SK-N-SH (cell line): ENCODE measurements around the gene BSG. TPM values are rescaled to one million over a fixed set of nuclear protein-coding genes. Genes with fewer than 3 reads are reported as not detected.

ENCODE experiments used
- CTCF ChIA-PET: fragments of 300-600, 350-600 bp; formaldehyde crosslinking; extraction: SDS; loops from one replicate; lab custom pipeline; 2021; lab: Yijun Ruan, JAX
- POLR2A ChIA-PET: fragments of 350-600 bp; sonication (Branson Sonifier 250); formaldehyde crosslinking; extraction: SDS; loops from one replicate; lab custom pipeline; 2020; ENCODE audit warnings: antibody characterized with exemption, inconsistent platforms; lab: Yijun Ruan, JAX
- DNase-seq: peaks from one replicate; pipeline ENCODE4 v3.0.0; 2012
- H2AFZ ChIP-seq: fragments of 200-600 bp; sonication (generic); 2 replicates; pipeline ENCODE4 v1.8.1; 2016; ENCODE audit warnings: antibody characterized with exemption, mild to moderate bottlenecking, low read depth
- H3F3A ChIP-seq: fragments of 200-600 bp; sonication (generic); replicated peaks from 2 replicates; pipeline ENCODE3; 2016; ENCODE audit warnings: antibody characterized with exemption, mild to moderate bottlenecking; ENCODE audit not compliant: insufficient read depth
- H3K27ac ChIP-seq, 2 experiments: fragments of 200-500 bp in 1 of 2; fragments of 200-600 bp in 1 of 2; sonication (Bioruptor generic) in 1 of 2; sonication (generic), shearing (Covaris generic) in 1 of 2; 2 replicates each; pipeline versions ENCODE4 v1.5.1 to v1.6.1; 2014 to 2016; ENCODE audit warnings: low read depth in 2 of 2, inconsistent platforms in 1 of 2, low read length in 1 of 2, mild to moderate bottlenecking in 1 of 2, mixed read lengths in 1 of 2
- H3K27me3 ChIP-seq: fragments of 200-600 bp; sonication (generic), shearing (Covaris generic); 2 replicates; pipeline ENCODE4 v1.6.1; 2016; ENCODE audit warnings: mixed run types; ENCODE audit not compliant: insufficient read depth
- H3K36me3 ChIP-seq, 2 experiments: fragments of 200-500 bp in 1 of 2; fragments of 200-600 bp in 1 of 2; sonication (Bioruptor generic) in 1 of 2; sonication (generic) in 1 of 2; replicated peaks in 1 of 2; 2 replicates each; pipeline versions ENCODE3 to v1.5.1; 2014 to 2016; ENCODE audit warnings: low read length in 1 of 2, mild to moderate bottlenecking in 1 of 2; ENCODE audit not compliant: insufficient read depth in 2 of 2, control insufficient read depth in 1 of 2
- H3K4me1 ChIP-seq, 2 experiments: fragments of 200-500 bp in 1 of 2; fragments of 200-600 bp in 1 of 2; sonication (Bioruptor generic) in 1 of 2; sonication (generic), shearing (Covaris generic) in 1 of 2; 2 replicates each; pipeline versions ENCODE4 v1.5.1 to v1.6.1; 2014 to 2016; ENCODE audit warnings: low read depth in 1 of 2, low read length in 1 of 2, mixed run types in 1 of 2; ENCODE audit not compliant: insufficient read depth in 2 of 2, control insufficient read depth in 1 of 2
- H3K4me2 ChIP-seq: fragments of 200-600 bp; sonication (generic), shearing (Covaris generic); 2 replicates; pipeline ENCODE4 v1.6.1; 2017; ENCODE audit warnings: mixed run types
- H3K4me3 ChIP-seq, 2 experiments: fragments of 200-500 bp in 1 of 2; fragments of 200-600 bp in 1 of 2; sonication (Bioruptor generic) in 1 of 2; sonication (generic), shearing (Covaris generic) in 1 of 2; 2 replicates each; pipeline versions ENCODE4 v1.5.1 to v1.8.1; 2014 to 2016; ENCODE audit warnings: low read depth in 2 of 2, inconsistent platforms in 1 of 2, low read length in 1 of 2, mild to moderate bottlenecking in 1 of 2, mixed read lengths in 1 of 2, moderate library complexity in 1 of 2
- H3K79me2 ChIP-seq: fragments of 200-600 bp; sonication (generic); 2 replicates; pipeline ENCODE4 v1.8.1; 2017; ENCODE audit warnings: mild to moderate bottlenecking; ENCODE audit not compliant: insufficient read depth
- H3K9ac ChIP-seq: fragments of 200-600 bp; sonication (generic); 2 replicates; pipeline ENCODE4 v1.6.1; 2017; ENCODE audit warnings: mixed run types
- H3K9me2 ChIP-seq: fragments of 200-600 bp; sonication (generic); 2 replicates; pipeline ENCODE4 v1.6.1; 2017; ENCODE audit warnings: mixed run types
- H3K9me3 ChIP-seq: fragments of 200-600 bp; sonication (generic); 2 replicates; pipeline ENCODE4 v1.6.1; 2017; ENCODE audit warnings: mixed run types, mild to moderate bottlenecking, moderate library complexity
- H4K20me1 ChIP-seq: fragments of 200-600 bp; sonication (generic); 2 replicates; pipeline ENCODE4 v1.6.1; 2017; ENCODE audit warnings: mild to moderate bottlenecking, mixed run types; ENCODE audit not compliant: insufficient read depth
- CTCF ChIP-seq: fragments of 200-600 bp; sonication (generic); IDR thresholded peaks from 2 replicates; pipeline ENCODE4 v1.6.1; 2017; ENCODE audit warnings: antibody characterized with exemption, mild to moderate bottlenecking, moderate library complexity
- EP300 ChIP-seq, 2 experiments: IDR thresholded peaks; 2 replicates each; pipeline versions ENCODE4 v1.4.0 to v1.6.1; 2012; ENCODE audit warnings: borderline replicate concordance in 1 of 2, low read depth in 1 of 2, low read length in 1 of 2
- FOSL2 ChIP-seq: IDR thresholded peaks from 2 replicates; pipeline ENCODE4 v1.4.0; 2012; ENCODE audit warnings: low read depth, mild to moderate bottlenecking, moderate library complexity, borderline replicate concordance
- GATA2 ChIP-seq: sonication (generic); formaldehyde crosslinking; IDR thresholded peaks from 2 replicates; pipeline ENCODE4 v1.5.0; 2020; ENCODE audit warnings: mild to moderate bottlenecking, missing genetic modification reagents
- IRF3 ChIP-seq: fragments of 150-350 bp; IDR thresholded peaks from 2 replicates; pipeline ENCODE4 v1.6.1; 2016; ENCODE audit warnings: mild to moderate bottlenecking, low read depth, low read length
- JUND ChIP-seq: IDR thresholded peaks from 2 replicates; pipeline ENCODE4 v1.4.0; 2012
- RCOR1 ChIP-seq: fragments of 150-350 bp; IDR thresholded peaks from 2 replicates; pipeline ENCODE4 v1.6.1; 2017; ENCODE audit warnings: antibody characterized with exemption, low read length
- RXRA ChIP-seq: IDR thresholded peaks from 2 replicates; pipeline ENCODE4 v1.4.0; 2012; ENCODE audit warnings: low read depth, mild to moderate bottlenecking, borderline replicate concordance
- TCF12 ChIP-seq: IDR thresholded peaks from 2 replicates; pipeline ENCODE4 v1.4.0; 2012
- USF1 ChIP-seq: IDR thresholded peaks from 2 replicates; pipeline ENCODE4 v1.4.0; 2012; ENCODE audit warnings: low read depth, borderline replicate concordance
- USF2 ChIP-seq: fragments of 150-350 bp; IDR thresholded peaks from 2 replicates; pipeline ENCODE4 v1.6.1; 2017; ENCODE audit warnings: antibody characterized with exemption, low read length, low read depth, borderline replicate concordance
- ZBTB33 ChIP-seq: IDR thresholded peaks from 2 replicates; pipeline ENCODE4 v1.4.0; 2012; ENCODE audit warnings: low read depth, borderline replicate concordance
- WGBS: methylation state at CpG from one replicate; pipeline ENCODE4 v1.1.6; 2017; ENCODE audit warnings: low lambda C conversion rate; 5-methylcytosine and 5-hydroxymethylcytosine counted together
- polyA plus RNA-seq, 3 experiments: library from polyadenylated mRNA; depleted of rRNA; stranded (reverse); fragments of >200 nt; gene quantifications; 2 replicates each; pipeline ENCODE4 v1.2.3, GENCODE V29; 2012

The BSG gene
- polyA plus RNA-seq, 1 of the 3 experiments (the other 2 are of a cell fraction) = 835 TPM

- Histone ChIP-seq H4K20me1 (peaks cover 81% of the 10 kb centered on the region), H3K36me3 (peaks cover 0 to 26% of the 10 kb centered on the region in 2 experiments), H3K4me3 (no peak overlapping the region), H3K79me2 (peaks cover 80% of the 10 kb centered on the region), H3K4me2 (peak overlapping the region; percentile 100; the same call in 1 of the 2 replicates), H3K4me1 (peaks cover 22 to 24% of the 10 kb centered on the region in 2 experiments; a peak in 3 of 4 replicates), H3K9ac (no peak overlapping the region), H3K27ac (peak overlapping the region in 1 of 2 experiments; percentile 60; a peak in 2 of 4 replicates), H3K27me3 (no peaks in the 10 kb centered on the region), H3K9me2 (no peaks in the 10 kb centered on the region), H3K9me3 (no peaks in the 10 kb centered on the region), H3F3A (peaks cover 14% of the 10 kb centered on the region), H2AFZ (no peak overlapping the region)
- WGBS = 95% methylated on average over 15 of the region's 28 CpGs
- TF ChIP-seq GATA2 (CRISPR knock-in tag) = no peak
- TF ChIP-seq RCOR1 = no peak
- no peak for TF ChIP-seq TCF12
- TF ChIP-seq USF1 = no peak
- TF ChIP-seq EP300 (IDR thresholded peaks at IDR 0.05; ENCODE audit: borderline replicate concordance in 1 of 2, low read depth in 1 of 2, low read length in 1 of 2) = no peak
- no peak for TF ChIP-seq JUND
- no peak for TF ChIP-seq USF2
- no peak for TF ChIP-seq CTCF
- TF ChIP-seq IRF3 = no peak
- TF ChIP-seq FOSL2 = no peak
- no peak for TF ChIP-seq RXRA
- no peak for TF ChIP-seq ZBTB33
- ChIA-PET CTCF (interaction anchor here (1.0 to 5.7 kb wide), 7 partner anchors 7 to 66 kb away, joined by 3 to 32 read pairs (median 5); no protein-coding TSS in a partner anchor), POLR2A (interaction anchor here (0.5 to 1.8 kb wide), 2 partner anchors 10 to 375 kb away, joined by 3 to 6 read pairs; no protein-coding TSS in a partner anchor)
- DNase-seq = no peak
Observed at GRCh38 chr19:576768-577438, 4.5 kb downstream of the BSG start.
